Measurements from ENCODE around the gene MRTFB. TPM values are rescaled to one million over a fixed set of nuclear protein-coding genes. Genes with fewer than 3 reads are reported as not detected.
A peak's percentile ranks its signal among the peaks of the same experiment; 100 is the strongest.
"Not testable (repeated sequence)": the region's sequence is repeated elsewhere in the genome, so short reads cannot be mapped to it uniquely, and the experiment has no call there.

MRTFB gene, protein sequence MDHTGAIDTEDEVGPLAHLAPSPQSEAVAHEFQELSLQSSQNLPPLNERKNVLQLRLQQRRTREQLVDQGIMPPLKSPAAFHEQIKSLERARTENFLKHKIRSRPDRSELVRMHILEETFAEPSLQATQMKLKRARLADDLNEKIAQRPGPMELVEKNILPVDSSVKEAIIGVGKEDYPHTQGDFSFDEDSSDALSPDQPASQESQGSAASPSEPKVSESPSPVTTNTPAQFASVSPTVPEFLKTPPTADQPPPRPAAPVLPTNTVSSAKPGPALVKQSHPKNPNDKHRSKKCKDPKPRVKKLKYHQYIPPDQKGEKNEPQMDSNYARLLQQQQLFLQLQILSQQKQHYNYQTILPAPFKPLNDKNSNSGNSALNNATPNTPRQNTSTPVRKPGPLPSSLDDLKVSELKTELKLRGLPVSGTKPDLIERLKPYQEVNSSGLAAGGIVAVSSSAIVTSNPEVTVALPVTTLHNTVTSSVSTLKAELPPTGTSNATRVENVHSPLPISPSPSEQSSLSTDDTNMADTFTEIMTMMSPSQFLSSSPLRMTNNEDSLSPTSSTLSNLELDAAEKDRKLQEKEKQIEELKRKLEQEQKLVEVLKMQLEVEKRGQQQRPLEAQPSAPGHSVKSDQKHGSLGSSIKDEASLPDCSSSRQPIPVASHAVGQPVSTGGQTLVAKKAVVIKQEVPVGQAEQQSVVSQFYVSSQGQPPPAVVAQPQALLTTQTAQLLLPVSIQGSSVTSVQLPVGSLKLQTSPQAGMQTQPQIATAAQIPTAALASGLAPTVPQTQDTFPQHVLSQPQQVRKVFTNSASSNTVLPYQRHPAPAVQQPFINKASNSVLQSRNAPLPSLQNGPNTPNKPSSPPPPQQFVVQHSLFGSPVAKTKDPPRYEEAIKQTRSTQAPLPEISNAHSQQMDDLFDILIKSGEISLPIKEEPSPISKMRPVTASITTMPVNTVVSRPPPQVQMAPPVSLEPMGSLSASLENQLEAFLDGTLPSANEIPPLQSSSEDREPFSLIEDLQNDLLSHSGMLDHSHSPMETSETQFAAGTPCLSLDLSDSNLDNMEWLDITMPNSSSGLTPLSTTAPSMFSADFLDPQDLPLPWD
- total RNA-seq: 10 to 100 TPM; 41.0 to 42.0 TPM
- long read RNA-seq, donor 1, partial matches to known transcripts: 2 of 11 reads
- long read RNA-seq, donor 1, other reads (novel, unspliced or antisense): 9 of 11 reads
- long read RNA-seq, donor 2, partial matches to known transcripts: 3 of 9 reads
- long read RNA-seq, donor 2, other reads (novel, unspliced or antisense): 5 of 9 reads

DNA sequence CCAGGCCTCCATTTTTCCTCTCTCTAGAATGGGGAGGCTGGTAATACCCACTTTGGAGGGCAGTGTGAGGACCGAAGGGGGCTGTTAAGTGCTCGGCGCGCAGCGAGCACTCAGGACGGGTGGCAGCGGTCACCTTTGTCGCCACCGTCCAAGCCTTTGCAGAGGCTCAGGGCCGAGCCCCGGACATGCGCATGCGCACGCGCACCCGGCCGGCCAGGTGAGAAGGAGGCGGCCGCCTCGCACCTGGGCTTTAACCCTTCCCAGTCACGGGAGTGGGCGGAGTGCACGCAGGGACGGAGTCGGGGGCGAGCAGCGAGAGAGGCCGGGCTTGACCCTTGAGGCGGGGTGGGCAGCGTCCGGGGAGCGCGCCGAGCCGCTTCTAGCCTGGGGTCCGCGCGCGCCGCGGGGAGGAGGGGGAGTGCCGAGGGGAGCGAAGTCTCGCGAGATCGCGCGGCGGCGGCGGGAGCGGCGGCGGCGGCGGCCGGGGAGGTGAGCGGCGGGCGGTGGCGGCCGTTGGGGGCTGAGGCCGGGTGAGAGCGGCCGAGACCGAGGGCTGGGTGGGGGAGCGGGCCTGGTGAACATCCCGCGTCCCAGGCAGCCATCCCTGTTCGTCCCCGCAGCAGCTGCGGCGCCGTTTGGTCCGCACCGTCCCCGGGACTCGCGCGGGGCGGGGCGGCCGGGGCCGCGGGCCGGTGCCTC, at the start of gene MRTFB:
TSS of gene MRTFB (plus strand) at position 443 of the 699 bp plus-strand sequence. CDS start 69,288 bp downstream, outside the sequence.
- intact Hi-C loops (cut with DNase I): no loop called here
- peak; percentile 92 for DNase-seq (ENCODE audit: low spot score)

DNA sequence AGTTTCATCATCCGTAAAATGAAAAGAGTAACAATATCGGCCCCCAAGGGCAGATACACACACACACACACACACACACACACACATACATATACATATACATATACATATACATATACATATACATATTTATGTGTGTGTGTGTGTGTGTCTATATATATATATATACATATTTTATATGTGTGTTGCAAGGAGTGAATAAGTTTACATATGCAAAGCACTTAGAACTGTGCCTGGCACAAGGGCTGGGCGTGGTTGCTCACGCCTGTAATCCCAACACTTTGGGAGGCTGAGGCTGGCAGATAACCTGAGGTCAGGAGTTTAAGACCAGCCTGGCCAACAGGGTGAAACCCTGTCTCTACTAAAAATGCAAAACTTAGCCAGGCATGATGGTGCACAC, 47.6 kb upstream of the MRTFB start:
- intact Hi-C loops (cut with DNase I); DNase-seq (ENCODE audit: low spot score): not testable (repeated sequence)

DNA sequence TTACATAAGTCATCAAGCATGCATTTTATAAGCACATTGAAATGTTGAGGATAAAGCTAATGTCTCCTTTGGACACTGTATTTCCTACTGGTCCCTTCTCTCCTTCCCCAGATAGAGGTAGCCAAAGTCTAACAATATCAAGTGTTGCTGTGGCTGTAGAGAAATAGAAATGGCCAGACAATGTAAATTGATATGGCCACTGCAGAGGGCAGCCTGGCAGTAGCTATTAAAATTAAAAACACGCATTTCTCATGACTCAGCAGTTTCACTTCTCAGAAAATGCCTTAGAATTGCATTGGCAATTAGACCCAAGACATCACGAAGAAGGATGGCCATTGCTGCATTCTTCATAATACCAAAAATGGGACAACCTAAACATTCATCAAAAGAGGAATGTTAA, 46.8 kb upstream of the MRTFB start:
- DNase-seq (ENCODE audit: low spot score): no peak
- intact Hi-C loops (cut with DNase I): no loop called here

DNA sequence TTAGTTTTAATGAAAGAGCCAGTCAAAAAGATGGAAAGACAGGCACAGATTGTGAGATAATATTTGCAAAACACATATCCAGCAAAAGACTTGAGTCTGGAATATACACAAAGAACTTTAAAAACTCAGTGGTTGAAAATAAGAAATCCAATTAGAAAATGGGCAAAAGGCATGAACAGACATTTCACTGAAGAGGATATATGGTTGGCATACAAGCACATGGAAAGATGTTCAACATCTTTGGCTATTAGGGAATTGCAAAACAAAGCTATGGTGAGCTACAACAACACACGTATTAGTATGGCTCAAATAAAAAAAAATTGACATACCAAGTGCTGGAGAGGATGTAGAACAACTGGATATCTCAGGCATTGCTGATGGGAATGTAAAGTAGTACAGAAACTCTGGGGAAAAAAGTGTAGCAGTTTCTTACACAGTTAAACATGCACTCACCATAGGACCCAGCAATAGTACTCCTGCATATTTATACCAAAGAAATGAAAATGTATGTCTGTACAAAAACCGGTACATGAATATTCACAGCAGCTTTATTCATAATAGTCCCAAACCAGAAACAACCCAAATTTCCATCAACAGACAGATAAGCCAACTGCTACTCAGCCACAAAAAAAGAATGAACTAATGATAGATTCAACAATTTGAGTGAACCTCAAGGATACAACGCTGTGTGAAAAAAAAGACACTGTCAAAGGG, 44.4 kb upstream of the MRTFB start:
- DNase-seq (ENCODE audit: low spot score): no peak
- intact Hi-C loops (cut with DNase I): no loop called here

DNA sequence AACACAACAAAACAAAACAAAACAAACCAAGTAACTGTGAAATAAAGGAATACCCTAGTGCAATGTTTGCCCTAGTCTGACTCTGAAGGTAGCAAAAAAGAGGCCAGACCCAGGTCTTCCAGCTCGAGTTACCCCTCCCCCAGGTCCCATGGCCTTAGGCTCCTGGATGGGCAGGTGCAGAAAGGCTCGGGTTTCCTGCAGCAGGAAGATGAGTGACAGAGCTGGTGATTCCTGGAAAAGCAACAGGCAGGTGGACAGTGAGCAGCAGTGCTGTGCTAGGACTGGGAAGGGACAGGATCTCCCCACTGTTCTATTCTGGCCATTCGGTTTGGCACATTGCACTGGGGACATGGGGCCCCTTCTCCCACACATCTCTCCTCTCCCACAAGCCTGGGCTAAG, 42.9 kb upstream of the MRTFB start:
- intact Hi-C loops (cut with DNase I): no loop called here

DNA sequence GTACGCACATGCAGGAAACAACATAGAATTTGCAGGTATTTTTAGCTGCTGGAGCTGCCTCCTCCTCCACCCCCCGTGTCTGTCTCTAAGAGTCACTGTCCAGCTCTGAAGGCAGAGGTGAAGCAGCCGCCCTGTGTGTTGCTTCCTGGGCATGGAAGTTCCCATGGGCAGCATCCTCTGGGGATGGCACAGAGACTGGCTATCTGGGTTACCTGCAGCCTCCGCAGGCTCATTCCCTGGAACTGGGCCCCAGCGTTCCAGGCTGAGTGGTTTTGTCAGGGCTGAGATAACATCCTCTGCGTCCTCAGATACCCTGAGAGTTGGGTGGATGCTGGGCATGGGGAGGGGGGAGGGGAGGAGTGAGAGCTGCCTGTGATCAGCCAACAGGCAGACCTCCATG, 41.5 kb upstream of the MRTFB start:
- intact Hi-C loops (cut with DNase I): loop anchor here in 1 of 2 donors (1.0 kb wide), 1 partner anchor 15 kb away; no protein-coding TSS in a partner anchor
- DNase-seq (ENCODE audit: low spot score): no peak

More for the DNA sequence above, 42.9 kb upstream of the MRTFB start:
- no peak for DNase-seq (ENCODE audit: low spot score)

DNA sequence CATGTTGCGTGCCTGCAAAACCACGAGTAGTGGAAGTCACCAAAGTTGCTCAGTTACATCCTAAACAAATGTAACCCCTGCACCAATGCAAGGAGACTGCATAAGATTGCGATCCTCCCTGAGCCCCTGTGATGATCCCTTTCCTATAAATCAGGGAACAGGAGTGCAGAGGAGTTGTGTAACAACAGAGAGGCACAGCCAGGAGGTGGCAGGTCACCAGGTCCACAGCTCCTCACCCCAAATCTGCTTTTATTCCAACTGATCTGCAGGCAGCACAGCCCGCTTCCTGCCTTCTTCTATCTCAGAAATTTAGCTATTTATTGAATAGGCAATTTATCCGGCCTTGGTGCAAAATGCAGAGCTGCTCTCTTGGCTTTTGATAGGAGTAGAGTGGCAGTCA, 36.0 kb upstream of the MRTFB start:
- intact Hi-C loops (cut with DNase I): no loop called here
- DNase-seq (ENCODE audit: low spot score): no peak

DNA sequence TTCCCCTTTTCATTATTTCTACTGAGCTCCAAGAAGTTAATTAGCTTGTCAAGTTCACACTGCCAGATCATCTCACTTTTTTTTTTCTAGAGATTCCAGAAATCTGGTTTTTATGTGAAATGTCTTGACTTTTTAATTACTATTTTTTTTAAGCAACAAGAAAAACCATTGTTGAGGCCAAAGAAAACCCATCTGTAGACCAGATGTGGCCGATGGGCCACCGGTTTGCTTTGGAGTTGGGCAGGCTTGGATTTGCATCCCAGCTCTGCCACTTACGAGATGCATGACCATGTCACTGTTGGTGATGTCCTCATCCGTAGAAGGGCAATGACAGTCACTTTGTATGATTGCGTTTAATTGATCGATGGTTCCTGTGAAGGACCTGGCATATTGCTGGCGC, 34.2 kb upstream of the MRTFB start:
- no peak for DNase-seq (ENCODE audit: low spot score)
- intact Hi-C loops (cut with DNase I): no loop called here

DNA sequence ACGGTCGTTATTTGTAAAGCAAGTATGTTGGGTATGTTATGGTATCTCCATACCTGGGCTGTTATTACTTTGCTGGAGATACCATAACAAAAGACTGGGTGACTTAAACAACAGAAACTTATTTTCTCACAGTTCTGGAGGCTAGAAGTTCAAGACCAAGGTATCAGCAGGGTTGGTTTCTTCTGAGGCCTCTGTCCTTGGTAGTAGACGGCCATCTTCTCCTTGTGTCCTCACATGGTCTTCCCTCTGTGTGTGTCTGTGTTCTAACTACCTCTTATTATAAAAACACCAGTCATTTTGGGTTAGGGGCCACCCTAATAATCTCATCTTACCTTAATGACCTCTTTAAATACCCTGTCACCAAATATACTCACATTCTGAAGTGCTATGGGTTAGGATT, 33.2 kb upstream of the MRTFB start:
- DNase-seq (ENCODE audit: low spot score): no peak
- intact Hi-C loops (cut with DNase I): no loop called here

DNA sequence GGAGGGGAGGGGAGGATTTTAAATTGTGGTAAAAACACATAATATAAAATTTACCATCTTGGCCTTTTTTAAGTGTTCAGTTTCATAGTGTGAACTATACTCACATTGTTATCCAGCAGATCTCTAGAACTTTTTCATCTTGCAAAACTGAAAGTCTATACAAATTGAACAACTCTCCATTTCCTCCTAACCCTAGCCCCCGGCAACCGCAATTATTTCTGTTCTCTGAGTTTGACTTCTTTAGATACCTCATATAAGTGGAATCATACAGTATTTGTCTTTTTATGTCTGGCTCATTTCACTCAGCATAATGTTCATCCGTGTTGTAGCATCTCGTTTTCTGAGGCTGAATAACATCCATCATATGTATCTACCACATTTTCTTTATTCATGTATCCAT, 30.0 kb upstream of the MRTFB start:
- DNase-seq (ENCODE audit: low spot score): no peak
- intact Hi-C loops (cut with DNase I): no loop called here

DNA sequence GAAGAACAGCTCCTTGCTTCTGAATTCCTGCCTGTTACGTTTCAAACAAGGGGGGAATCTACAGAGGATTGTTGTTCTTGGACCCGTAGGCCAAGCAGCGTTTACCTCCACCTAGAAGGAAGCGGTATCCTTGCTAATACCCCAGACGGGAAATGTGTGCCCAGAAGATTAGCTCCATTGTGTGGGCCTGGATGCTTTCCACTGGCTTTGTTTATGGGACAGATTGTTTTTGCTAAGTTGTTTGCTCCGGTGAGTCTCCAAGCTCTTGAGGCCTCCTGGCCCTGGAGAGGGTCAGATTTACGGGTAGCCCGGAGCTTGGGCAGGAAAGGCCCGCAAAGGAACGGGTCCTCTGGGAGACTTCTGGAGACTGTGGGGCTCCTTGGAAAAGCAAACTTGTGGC, 28.4 kb upstream of the MRTFB start:
- no peak for DNase-seq (ENCODE audit: low spot score)

DNA sequence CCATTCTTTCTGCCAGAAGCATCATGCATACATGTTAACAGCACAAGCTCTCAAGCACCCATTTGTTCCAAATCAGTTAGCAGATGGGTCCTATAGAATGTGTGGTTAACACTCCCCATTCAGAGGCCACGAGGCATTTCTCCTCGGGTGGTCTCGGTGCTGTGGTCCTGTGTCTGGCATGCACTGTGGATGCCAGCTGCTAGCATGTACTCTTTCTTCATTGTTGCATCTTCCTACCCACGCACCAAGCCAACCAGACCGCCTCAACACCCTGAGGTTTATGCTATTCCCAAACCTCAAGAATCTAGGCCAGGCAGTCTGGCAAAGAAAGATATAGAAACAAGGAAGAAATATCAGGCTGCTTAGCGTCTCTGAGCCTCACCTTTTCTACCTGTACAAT, 27.8 kb upstream of the MRTFB start:
- DNase-seq (ENCODE audit: low spot score): no peak
- intact Hi-C loops (cut with DNase I): no loop called here

More for the DNA sequence above, 28.4 kb upstream of the MRTFB start:
- intact Hi-C loops (cut with DNase I): no loop called here

DNA sequence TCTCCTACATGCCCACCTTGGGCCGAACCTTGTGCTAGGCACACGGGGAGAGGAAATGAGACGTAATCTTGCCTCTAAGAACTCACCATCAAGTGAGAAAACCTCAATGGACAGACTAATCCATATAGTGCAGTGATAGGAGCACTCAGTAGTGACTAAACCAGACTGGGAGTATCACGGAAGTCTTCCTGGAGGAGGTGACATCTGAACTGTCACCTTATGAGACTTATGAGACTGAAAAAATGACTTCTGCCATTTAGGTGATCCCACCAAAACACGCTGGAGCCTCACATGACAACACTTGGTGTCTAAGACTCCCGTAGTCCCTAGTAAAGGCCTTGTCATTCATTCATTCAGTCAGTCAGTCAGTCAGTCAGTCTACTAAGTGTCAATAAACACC, 27.3 kb upstream of the MRTFB start:
- DNase-seq (ENCODE audit: low spot score): no peak

DNA sequence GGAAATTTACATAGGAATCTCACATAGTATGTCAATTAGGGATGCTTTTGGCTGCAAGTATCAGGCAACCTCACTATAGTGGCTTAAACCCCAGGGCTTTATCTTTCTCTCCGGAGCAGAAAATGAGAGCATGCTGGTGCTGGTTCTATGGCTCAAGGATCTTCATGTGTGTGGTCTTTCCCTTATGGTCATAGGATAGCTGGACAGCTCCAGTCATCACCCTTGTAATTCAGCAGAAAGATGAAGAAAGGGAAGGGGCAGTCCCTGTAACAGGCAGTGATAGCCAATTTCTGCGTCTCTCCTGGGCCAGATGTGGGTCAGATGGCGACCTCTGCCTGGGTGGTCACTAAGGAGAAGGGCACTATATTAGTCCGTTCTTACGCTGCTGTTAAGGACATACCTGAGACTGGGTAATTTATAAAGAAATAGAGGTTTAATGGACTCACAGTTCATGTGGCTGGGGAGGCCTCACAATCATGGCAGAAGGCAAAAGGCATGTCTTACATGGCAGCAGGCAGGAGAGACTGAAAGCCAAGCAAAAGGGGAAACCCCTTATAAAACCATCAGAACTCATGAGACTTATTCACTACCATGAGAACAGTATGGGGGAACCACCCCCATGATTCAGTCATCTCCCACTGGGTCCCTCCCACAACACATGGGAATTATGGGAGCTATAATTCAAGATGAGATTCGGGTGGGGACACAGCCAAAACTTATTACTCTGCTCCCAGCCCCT, 23.8 kb upstream of the MRTFB start:
- DNase-seq (ENCODE audit: low spot score); intact Hi-C loops (cut with DNase I): not testable (repeated sequence)

More for the DNA sequence above, 27.3 kb upstream of the MRTFB start:
- intact Hi-C loops (cut with DNase I): no loop called here

DNA sequence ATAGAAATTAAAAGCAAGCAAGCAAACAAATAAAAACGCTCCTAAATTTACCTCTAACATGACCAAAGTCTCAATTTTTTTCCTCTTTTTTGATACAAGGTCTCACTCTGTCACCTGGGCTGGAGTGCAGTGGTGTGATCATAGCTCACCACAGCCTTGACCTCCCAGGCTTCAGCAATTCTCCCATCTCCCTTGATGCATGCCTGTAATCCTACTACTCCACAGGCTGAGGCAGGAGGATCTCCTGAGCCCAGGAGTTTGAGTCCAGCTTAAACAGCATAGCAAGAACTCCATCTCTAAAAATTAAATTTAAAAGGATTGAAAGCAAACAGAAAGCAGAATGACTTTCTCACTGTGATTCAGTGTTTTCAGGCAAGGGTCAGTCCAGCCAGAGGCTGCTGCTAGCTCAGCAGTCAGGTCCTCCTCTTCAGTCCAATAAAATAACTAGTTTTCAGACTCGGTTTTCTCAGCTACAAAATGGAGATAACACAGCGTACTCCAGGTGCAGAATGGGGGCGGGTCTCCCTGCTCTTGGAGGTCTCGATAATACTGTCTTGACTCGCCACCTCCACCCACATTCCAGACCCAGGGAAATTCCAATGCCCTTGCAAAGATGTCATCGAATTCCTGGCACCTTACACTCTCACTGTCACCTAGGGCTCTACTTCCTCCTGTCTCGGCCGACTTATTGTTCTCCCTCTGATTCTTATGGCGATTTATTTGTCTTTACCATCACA, 20.7 kb upstream of the MRTFB start:
- intact Hi-C loops (cut with DNase I): no loop called here
- DNase-seq (ENCODE audit: low spot score): no peak

DNA sequence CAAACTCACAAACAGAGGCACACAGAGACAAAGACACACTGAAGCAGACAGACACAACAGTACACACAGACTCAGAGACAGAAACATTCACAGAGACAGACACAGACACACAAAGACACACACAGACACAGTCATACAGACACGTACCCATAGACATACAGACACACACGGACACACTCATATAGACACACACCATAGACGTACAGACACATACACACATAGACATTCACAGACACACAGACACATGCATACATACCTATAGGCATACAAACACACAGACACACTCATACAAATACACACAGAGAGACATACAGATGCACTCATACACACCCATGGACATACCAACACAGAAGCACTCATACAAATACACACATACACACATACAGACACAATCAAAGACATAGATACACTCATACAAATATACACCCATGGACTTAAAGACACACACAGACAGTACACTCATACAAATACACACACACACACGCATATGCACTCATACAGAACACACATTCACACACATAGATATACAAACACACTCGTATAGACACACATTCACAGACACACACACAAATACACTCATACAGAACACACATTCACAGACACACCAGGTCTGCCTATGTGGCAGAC, 19.9 kb upstream of the MRTFB start:
- no peak for DNase-seq (ENCODE audit: low spot score)
- intact Hi-C loops (cut with DNase I): no loop called here

DNA sequence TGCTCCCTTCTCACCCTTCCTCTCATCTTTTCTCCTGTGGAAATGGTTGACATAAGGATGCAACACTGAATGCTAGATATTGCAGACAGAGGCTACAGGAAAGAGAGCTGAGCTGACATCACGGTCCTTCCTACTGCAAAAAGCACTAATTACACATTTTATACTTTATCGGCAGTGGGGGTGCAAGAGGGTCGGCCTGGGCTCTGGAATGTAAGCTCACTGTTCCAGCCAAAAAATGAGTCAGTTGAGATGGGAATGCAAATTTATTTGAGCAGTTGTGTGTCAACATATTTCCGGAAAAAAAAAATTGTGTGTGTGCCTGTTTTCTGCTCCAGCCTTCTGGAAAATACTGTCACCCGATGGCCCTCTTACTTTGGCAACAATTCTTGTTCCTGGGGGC, 14.1 kb upstream of the MRTFB start:
- intact Hi-C loops (cut with DNase I): no loop called here
- no peak for DNase-seq (ENCODE audit: low spot score)

Measured in posterior vena cava (tissue), 2 donors.